Fibroblast of villous mesenchyme (primary cell): ENCODE results near the gene KAT2A. TPM values are rescaled to one million over a fixed set of nuclear protein-coding genes. Genes with fewer than 3 reads are reported as not detected.

Experiments
- DNase-seq: peaks from one replicate; pipeline ENCODE4 v3.0.0-alpha.2; 2010; ENCODE audit warnings: low read depth
- H3K4me3 ChIP-seq: 2 replicates; pipeline ENCODE4 v1.5.1; 2011; ENCODE audit warnings: low read depth, mild to moderate bottlenecking, low read length
- total RNA-seq: library from RNA; depleted of rRNA; stranded (reverse); fragments of >200 nt; gene quantifications from 2 replicates; pipeline ENCODE4 v1.2.3, GENCODE V29; 2012
- TF ChIP-seq, protein P1 (sequence below): IDR thresholded peaks from 2 replicates; pipeline ENCODE4 v1.5.1; 2012; ENCODE audit warnings: low read depth, mild to moderate bottlenecking, low read length; ENCODE audit not compliant: insufficient read depth

The KAT2A gene
- total RNA-seq, 1 donor, result 13.0 TPM

DNA sequence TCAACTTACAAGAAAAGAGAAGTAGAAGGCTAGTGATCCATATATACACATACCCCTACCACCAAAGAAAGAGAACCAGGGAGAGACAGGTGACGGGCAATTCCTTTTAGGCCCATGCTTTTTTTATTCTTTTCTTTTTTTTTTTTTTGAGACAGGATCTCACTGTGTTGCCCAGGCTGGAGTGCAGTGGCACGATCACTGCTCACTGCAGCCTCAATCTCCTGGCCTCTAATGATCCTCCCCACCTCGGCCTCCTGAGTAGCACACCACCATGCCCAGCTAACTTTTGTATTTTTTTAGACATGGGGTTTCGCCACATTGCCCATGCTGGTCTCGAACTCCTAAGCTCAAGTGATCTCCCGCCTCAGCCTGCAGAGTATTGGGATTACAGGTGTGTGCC is 6.2 kb upstream of the KAT2A start:
- no peak overlapping the region for H3K4me3 ChIP-seq
- DNase-seq, result no peak
- TF ChIP-seq, protein P1, sequence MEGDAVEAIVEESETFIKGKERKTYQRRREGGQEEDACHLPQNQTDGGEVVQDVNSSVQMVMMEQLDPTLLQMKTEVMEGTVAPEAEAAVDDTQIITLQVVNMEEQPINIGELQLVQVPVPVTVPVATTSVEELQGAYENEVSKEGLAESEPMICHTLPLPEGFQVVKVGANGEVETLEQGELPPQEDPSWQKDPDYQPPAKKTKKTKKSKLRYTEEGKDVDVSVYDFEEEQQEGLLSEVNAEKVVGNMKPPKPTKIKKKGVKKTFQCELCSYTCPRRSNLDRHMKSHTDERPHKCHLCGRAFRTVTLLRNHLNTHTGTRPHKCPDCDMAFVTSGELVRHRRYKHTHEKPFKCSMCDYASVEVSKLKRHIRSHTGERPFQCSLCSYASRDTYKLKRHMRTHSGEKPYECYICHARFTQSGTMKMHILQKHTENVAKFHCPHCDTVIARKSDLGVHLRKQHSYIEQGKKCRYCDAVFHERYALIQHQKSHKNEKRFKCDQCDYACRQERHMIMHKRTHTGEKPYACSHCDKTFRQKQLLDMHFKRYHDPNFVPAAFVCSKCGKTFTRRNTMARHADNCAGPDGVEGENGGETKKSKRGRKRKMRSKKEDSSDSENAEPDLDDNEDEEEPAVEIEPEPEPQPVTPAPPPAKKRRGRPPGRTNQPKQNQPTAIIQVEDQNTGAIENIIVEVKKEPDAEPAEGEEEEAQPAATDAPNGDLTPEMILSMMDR, result no peak

DNA sequence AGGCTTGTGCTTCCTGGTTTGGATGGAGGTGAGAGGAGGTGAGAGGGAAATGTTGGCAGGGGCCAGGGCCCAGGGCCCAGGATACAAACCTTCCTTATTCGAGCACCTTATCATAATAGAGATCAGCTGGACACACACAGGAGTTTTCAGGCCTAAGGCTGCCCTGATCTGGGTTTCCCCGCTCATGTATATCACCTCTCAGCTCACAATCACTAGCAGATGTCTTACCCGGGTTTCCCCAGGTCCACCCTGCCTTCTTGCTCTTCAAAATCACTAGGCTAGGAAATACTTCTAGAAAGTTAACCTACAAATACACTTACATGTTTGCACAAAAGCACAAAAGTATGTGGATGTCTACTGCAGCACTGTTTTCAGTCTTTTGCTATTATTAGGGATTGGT is 5.7 kb upstream of the KAT2A start:
- TF ChIP-seq, protein P1, result no peak
- H3K4me3 ChIP-seq, result no peak overlapping the region
- no peak for DNase-seq

DNA sequence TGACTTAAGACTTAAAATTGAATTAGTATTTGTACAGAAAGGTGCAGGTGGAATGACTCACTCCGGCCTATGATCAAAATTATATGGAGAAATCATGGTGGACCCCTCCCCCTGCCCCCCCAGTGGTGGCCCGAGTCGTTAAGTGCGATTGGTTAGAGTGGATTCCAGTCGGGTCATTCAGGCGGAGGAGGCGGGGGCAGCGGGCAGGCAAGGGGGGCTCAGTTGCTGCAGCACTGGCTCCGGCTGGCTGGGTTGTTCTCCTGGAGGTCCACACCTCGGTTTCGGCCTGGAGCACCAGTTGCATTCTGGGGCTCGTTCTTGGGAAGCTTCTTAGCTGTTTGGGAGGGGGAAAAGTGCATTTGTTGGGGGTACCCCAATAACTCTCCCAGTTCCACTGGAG is 4.4 kb upstream of the KAT2A start:
- no peak overlapping the region for H3K4me3 ChIP-seq
- no peak for DNase-seq
- TF ChIP-seq, protein P1, result no peak

- TF ChIP-seq, protein P1, result no peak
- no peak overlapping the region for H3K4me3 ChIP-seq
- DNase-seq, result no peak
These were observed 3.1 kb upstream of the KAT2A start for GRCh38 chr17:42124256-42124655.

GRCh38 chr17:42122371-42123303 is 1.5 kb upstream of the KAT2A start, which contains the start of gene HSPB9:
HSPB9 (plus strand) TSS chr17:42122804; CDS start chr17:42122851, 47 bp downstream.
- no peak within 1 kb of the TSS for H3K4me3 ChIP-seq
- peak; percentile 40 for DNase-seq
- TF ChIP-seq, protein P1, result no peak

DNA sequence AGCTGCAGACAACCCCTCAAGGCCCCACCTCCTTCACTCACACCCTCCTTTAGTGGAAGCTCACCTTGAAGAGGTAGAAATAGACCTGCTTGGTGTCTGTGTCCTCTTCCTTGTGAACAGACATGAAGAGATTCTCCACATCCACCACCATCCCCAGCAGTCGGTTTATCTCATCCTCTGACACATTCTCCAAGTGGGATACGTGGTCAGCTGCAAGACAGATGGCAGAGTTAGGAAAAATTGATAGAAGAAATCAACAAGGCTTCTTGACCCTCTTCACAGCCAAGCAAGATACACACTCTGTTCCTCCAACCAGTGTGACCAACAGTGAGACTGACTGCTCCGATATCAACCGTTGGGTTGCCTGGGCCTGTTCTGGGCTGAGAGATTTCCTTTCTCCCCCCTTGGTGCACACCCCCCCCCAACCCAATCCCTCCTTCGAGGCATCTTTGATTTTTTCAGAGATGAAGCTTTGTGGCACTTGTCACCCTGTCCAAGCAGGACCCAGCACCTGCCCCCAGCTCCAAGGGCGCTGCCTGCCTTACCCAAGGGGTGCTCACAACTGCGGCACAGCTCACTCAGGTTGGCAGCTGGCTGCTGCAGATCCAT is 902 bp downstream of the KAT2A start:
- H3K4me3 ChIP-seq, result peak overlapping the region; percentile 65
- TF ChIP-seq, protein P1, result no peak
- DNase-seq, result no peak
